ACC112 (cell line): Measurements from ENCODE around the gene RTN4RL1.
A peak's percentile ranks its signal among the peaks of the same experiment; 100 is the strongest.

Experiments
- H2AFZ ChIP-seq: fragments of 200-600 bp; sonication (generic); one replicate; pipeline ENCODE4 v1.6.0; 2017; ENCODE audit warnings: antibody characterized with exemption, low read length; ENCODE audit not compliant: unreplicated experiment
- H3K27ac ChIP-seq: fragments of 200-600 bp; sonication (generic); 2 replicates; pipeline ENCODE4 v1.5.1; 2014; ENCODE audit warnings: low read depth, mild to moderate bottlenecking, antibody characterized with exemption, low read length, moderate library complexity
- H3K27me3 ChIP-seq: fragments of 200-600 bp; sonication (generic); 2 replicates; pipeline ENCODE4 v1.6.1; 2014; ENCODE audit warnings: mild to moderate bottlenecking, antibody characterized with exemption, low read length, moderate library complexity, mixed read lengths; ENCODE audit not compliant: insufficient read depth
- H3K36me3 ChIP-seq: fragments of 200-600 bp; sonication (generic); 2 replicates; pipeline ENCODE4 v1.6.1; 2016; ENCODE audit warnings: mild to moderate bottlenecking, antibody characterized with exemption, low read length, moderate library complexity, mixed read lengths; ENCODE audit not compliant: insufficient read depth
- H3K4me1 ChIP-seq: fragments of 200-600 bp; sonication (generic); one replicate; pipeline ENCODE4 v1.6.1; 2016; ENCODE audit warnings: low read length, mixed read lengths; ENCODE audit not compliant: insufficient read depth, unreplicated experiment, control insufficient read depth
- H3K4me3 ChIP-seq: fragments of 200-600 bp; sonication (generic); 2 replicates; pipeline ENCODE4 v1.5.1; 2014; ENCODE audit warnings: mild to moderate bottlenecking, low read depth, low read length
- H3K79me2 ChIP-seq: fragments of 200-600 bp; sonication (generic); one replicate; pipeline ENCODE4 v1.6.0; 2016; ENCODE audit warnings: low read length; ENCODE audit not compliant: control insufficient read depth, unreplicated experiment, insufficient read depth

The RTN4RL1 gene

DNA sequence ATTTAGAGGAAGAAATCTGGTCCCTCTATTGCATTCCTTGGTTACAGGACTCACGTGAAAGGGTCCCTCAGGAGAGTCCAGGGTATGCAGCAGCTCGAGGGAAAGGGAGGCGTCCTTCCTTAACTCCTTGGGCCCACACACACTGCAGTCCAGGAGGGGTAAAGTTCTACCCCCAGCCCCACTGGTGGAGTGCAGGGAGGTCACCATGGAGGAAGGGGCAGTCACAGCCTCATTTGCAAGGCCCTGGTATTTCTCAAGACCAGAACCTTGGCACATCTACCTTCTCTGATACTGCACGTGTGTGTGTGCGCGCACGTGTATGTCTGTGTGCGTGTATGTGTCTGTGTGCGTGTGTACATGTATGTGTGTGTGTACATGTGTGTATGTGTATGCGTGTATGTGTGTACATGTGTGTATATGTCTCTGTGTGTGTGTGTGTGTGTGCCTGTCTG, 40.8 kb upstream of the RTN4RL1 start:
- no peaks in the 10 kb centered on the region for H3K27me3 ChIP-seq
- peaks cover 67% of the 10 kb centered on the region for H3K4me1 ChIP-seq
- no peaks in the 10 kb centered on the region; the same call in 1 of the 2 replicates for H3K36me3 ChIP-seq
- no peak overlapping the region for H3K4me3 ChIP-seq
- H2AFZ ChIP-seq: no peak overlapping the region
- H3K27ac ChIP-seq: peak overlapping the region; percentile 27
- no peaks in the 10 kb centered on the region for H3K79me2 ChIP-seq

GRCh38 chr17:2064980-2065785, 40.0 kb upstream of the RTN4RL1 start:
- peak overlapping the region; percentile 27 for H3K27ac ChIP-seq
- H3K27me3 ChIP-seq: no peaks in the 10 kb centered on the region
- H3K79me2 ChIP-seq: no peaks in the 10 kb centered on the region
- peaks cover 67% of the 10 kb centered on the region for H3K4me1 ChIP-seq
- peaks cover 2% of the 10 kb centered on the region; the same call in 1 of the 2 replicates for H3K36me3 ChIP-seq
- H2AFZ ChIP-seq: no peak overlapping the region
- no peak overlapping the region for H3K4me3 ChIP-seq

DNA sequence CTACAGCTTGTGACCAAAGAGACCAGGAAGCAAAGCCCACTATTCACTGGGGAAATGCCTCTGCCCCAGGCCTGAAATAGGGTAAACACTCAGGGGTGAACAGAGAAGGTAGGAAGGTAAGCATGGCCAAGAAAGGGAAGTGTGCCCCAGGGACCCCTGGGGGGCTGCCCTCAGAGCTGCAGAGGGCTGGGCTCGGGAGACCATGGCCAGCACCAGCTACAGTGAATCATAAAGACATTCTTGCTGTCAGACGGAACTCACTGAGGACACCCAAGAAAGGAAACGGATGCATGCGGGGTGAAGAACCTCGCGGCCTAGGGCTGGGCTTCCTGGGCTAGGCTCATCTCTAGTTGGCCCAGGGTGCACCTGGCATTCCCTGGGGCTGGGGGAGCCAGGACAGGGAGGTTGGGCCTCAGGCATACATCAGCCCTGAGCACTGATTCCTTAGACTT, 39.4 kb upstream of the RTN4RL1 start:
- Histone ChIP-seq H3K27me3 (no peaks in the 10 kb centered on the region), H2AFZ (no peak overlapping the region), H3K27ac (no peak overlapping the region), H3K4me3 (no peak overlapping the region), H3K79me2 (no peaks in the 10 kb centered on the region), H3K36me3 (peaks cover 2% of the 10 kb centered on the region; the same call in 1 of the 2 replicates), H3K4me1 (peaks cover 67% of the 10 kb centered on the region)

- Histone ChIP-seq H2AFZ (no peak overlapping the region), H3K79me2 (no peaks in the 10 kb centered on the region), H3K36me3 (peaks cover 2% of the 10 kb centered on the region; the same call in 1 of the 2 replicates), H3K4me1 (peaks cover 67% of the 10 kb centered on the region), H3K27me3 (no peaks in the 10 kb centered on the region), H3K4me3 (no peak overlapping the region), H3K27ac (0 out of 2 replicates have a peak overlapping the region, but pooled peaks have one; percentile 10)
These were observed 39.0 kb upstream of the RTN4RL1 start for GRCh38 chr17:2064147-2064489.

- no peaks in the 10 kb centered on the region for H3K79me2 ChIP-seq
- H3K4me1 ChIP-seq: peaks cover 60% of the 10 kb centered on the region
- 0 out of 2 replicates have a peak overlapping the region, but pooled peaks have one; percentile 10 for H3K27ac ChIP-seq
- H2AFZ ChIP-seq: no peak overlapping the region
- no peaks in the 10 kb centered on the region for H3K27me3 ChIP-seq
- no peak overlapping the region for H3K4me3 ChIP-seq
- peaks cover 2% of the 10 kb centered on the region; the same call in 1 of the 2 replicates for H3K36me3 ChIP-seq
These were observed 38.4 kb upstream of the RTN4RL1 start for GRCh38 chr17:2063261-2064146.

DNA sequence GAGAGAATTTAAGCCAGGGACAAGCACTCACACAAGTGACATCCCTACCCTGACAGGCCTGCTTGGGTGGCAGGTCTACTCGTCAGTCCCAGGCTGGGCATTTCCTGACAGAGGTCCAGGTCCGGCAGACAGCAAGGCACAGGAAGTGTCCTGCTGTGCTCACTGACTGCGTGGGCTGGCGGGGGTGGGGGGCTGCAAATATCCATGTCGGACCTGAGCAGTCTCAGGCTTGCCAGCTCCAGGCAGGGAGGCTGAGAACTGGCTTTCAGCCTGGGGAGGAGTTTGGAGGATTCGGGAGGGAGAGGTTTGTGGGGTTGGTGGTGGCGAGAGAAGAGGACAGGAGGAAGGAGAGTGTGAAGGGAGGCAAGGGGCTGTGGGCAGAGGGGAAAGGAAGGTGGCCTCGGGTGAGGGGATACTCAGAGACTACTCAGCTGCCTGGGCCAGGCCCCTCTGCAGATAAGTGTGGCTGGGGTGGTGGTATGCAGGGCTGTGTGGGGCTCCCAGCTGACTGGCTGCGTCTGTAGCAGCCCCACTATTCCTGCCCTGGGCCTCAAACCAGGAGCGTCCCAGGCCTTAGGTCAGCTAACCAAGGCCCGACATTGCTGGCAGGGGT, 37.5 kb upstream of the RTN4RL1 start:
- Histone ChIP-seq H3K79me2 (peaks cover 5% of the 10 kb centered on the region), H3K27ac (peak overlapping the region; percentile 4; the same call in 1 of the 2 replicates), H3K4me1 (peaks cover 52% of the 10 kb centered on the region), H2AFZ (no peak overlapping the region), H3K4me3 (no peak overlapping the region), H3K27me3 (no peaks in the 10 kb centered on the region), H3K36me3 (peaks cover 4% of the 10 kb centered on the region; the same call in 1 of the 2 replicates)

DNA sequence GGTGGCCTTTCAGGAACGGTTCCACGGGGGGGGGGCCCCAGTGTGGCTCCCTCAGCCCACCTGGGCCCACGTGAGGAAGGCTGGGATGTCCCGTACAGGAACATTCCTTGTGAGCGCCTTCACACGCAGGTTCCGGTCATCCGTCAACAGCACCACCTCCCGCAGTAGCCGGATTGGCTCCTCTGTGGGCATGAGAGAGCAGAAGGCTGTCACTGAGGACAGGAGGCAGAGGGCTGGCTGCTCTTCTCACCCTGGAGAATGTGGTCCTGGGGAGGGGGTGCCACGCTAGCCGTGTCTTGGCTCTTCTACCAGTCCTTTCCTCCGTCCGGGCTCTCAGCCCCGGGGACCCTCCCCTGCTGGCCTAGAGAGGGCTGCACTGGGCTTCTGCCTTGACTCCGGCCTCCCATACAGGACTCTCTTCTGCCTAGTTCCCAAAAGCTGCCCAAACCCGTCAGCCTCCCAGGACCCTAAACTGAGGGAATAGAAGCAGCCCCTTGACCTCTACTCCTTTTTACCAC, 36.4 kb upstream of the RTN4RL1 start:
- H3K27ac ChIP-seq: no peak overlapping the region
- no peaks in the 10 kb centered on the region for H3K27me3 ChIP-seq
- peaks cover 12% of the 10 kb centered on the region for H3K79me2 ChIP-seq
- H2AFZ ChIP-seq: no peak overlapping the region
- H3K36me3 ChIP-seq: peaks cover 4% of the 10 kb centered on the region; the same call in 1 of the 2 replicates
- H3K4me1 ChIP-seq: peaks cover 42% of the 10 kb centered on the region
- no peak overlapping the region for H3K4me3 ChIP-seq

DNA sequence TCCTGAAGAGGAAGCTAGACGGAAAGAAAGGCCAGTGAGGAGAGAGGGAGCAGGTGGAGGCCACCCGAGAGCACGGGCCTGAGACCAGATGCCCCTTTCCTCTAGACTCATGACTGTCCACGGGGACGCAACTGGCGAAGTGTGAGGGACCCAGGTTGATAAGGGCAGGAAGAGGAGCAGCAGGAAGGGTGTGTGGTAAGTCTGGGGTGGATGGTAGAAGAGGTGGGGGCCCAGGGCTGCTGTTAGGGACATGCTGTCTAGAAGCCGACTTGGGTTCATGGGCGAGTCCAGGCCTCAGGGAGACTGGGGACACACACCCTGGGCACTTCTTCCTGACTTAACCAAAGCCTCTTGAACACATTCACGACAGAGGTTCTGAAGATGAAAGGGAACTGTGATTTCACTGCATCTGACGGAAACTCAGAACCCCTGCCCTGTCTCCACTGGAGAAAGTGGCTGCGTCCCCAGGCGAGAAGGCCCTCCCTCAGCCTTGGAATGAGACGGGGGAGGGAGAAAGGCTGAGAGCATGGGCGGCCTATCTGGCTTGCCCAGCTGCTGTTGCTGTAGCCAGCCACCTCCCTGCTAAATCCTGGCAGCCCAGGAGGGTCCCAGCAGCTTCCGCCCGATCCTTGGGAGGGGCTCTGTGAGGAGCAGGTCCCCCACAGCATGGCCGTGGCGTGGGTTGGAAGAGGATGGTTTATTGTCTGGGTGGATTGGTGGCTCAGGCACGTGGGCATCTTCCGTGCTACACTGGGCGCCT, 35.7 kb upstream of the RTN4RL1 start:
- Histone ChIP-seq H3K4me1 (peaks cover 35% of the 10 kb centered on the region), H3K27me3 (no peaks in the 10 kb centered on the region), H3K4me3 (no peak overlapping the region), H3K79me2 (peaks cover 14% of the 10 kb centered on the region), H3K36me3 (peaks cover 4% of the 10 kb centered on the region; the same call in 1 of the 2 replicates), H2AFZ (no peak overlapping the region), H3K27ac (no peak overlapping the region)

GRCh38 chr17:2060385-2060658, 35.2 kb upstream of the RTN4RL1 start:
- H3K36me3 ChIP-seq: peaks cover 4% of the 10 kb centered on the region; the same call in 1 of the 2 replicates
- peaks cover 31% of the 10 kb centered on the region for H3K4me1 ChIP-seq
- H3K27ac ChIP-seq: no peak overlapping the region
- H3K27me3 ChIP-seq: no peaks in the 10 kb centered on the region
- no peak overlapping the region for H3K4me3 ChIP-seq
- peaks cover 14% of the 10 kb centered on the region for H3K79me2 ChIP-seq
- no peak overlapping the region for H2AFZ ChIP-seq
